Activated CD4-positive, alpha-beta T cell treated with anti-CD3 and anti-CD28 coated beads for 36 hours (primary cell): ENCODE measurements around the gene KLHL20. TPM values are rescaled to one million over a fixed set of nuclear protein-coding genes. Genes with fewer than 3 reads are reported as not detected.
"Not testable (repeated sequence)": the region's sequence is repeated elsewhere in the genome, so short reads cannot be mapped to it uniquely, and the experiment has no call there.

Experiments used
- ATAC-seq: fragments of 200-7000 bp; cut with Tn5 transposase; one replicate; pipeline ENCODE4 v1.10.0; 2021; ENCODE audit warnings: mild to moderate bottlenecking, moderate library complexity
- CTCF ChIA-PET: fragments of 350-600 bp; sonication (Branson Sonifier 250); formaldehyde crosslinking; loops from one replicate; lab custom pipeline; 2021; ENCODE audit warnings: antibody characterized with exemption; lab: Charles Lee
- POLR2A ChIA-PET: fragments of 350-600 bp; sonication (Branson Sonifier 250); formaldehyde crosslinking; loops from one replicate; lab custom pipeline; 2021; ENCODE audit warnings: antibody characterized with exemption, inconsistent platforms; lab: Charles Lee
- DNase-seq: peaks from one replicate; pipeline ENCODE4 v3.0.0-alpha.2; 2020
- H3K27ac Mint-ChIP-seq: one replicate; pipeline ENCODE4 v1.8.0; 2021; ENCODE audit warnings: mixed read lengths
- H3K27me3 Mint-ChIP-seq: one replicate; pipeline ENCODE4 v1.8.0; 2021; ENCODE audit warnings: mixed read lengths
- H3K36me3 Mint-ChIP-seq: one replicate; pipeline ENCODE4 v1.8.0; 2021; ENCODE audit warnings: low read depth, mixed read lengths
- H3K4me1 Mint-ChIP-seq: one replicate; pipeline ENCODE4 v1.8.0; 2021; ENCODE audit warnings: mixed read lengths
- H3K4me3 Mint-ChIP-seq: one replicate; pipeline ENCODE4 v1.8.0; 2021; ENCODE audit warnings: mild to moderate bottlenecking, moderate library complexity, mixed read lengths
- H3K9me3 Mint-ChIP-seq: one replicate; pipeline ENCODE4 v1.8.0; 2021; ENCODE audit warnings: low read depth, mixed read lengths
- intact Hi-C, 2 experiments: fragments of 100-400 bp; cut with DNase I in 1 of 2; cut with micrococcal nuclease in 1 of 2; formaldehyde crosslinking; loops; one replicate each; pipeline versions ENCODE4 v1.14.2 to v1.15.1; 2022 to 2024; cut with DNase I, micrococcal nuclease
- total RNA-seq, 2 experiments: library from RNA; stranded (reverse); gene quantifications; one replicate each; pipeline ENCODE4 v1.2.3, GENCODE V29; 2021

KLHL20 gene
- 10 to 100 TPM; 11.1 to 14.1 TPM for total RNA-seq

GRCh38 chr1:173714759-173715537 lies at the start of gene KLHL20:
KLHL20 (plus strand) TSS chr1:173714981; CDS start chr1:173716044, 1,063 bp downstream.
- Mint-ChIP-seq H3K36me3 (peaks cover 7% of the 10 kb centered on the region), H3K27me3 (peaks cover 11% of the 10 kb centered on the region), H3K4me3 (peak within 1 kb of the TSS; percentile 86), H3K9me3 (no peaks in the 10 kb centered on the region), H3K27ac (peak within 1 kb of the TSS; percentile 88), H3K4me1 (peaks cover 24% of the 10 kb centered on the region)
- ChIA-PET CTCF (interaction anchor here (0.6 to 4.1 kb wide), 6 partner anchors 8 to 285 kb away, joined by 3 to 17 read pairs (median 3); no protein-coding TSS in a partner anchor), POLR2A (interaction anchor here (0.6 to 3.0 kb wide), 4 partner anchors 109 to 449 kb away, joined by 3 to 15 read pairs (median 4); partner anchors contain the start of genes CENPL and DARS2)
- intact Hi-C loops, result loop anchor here (1.0 to 10.0 kb wide), 10 partner anchors 109 to 1284 kb away; partner anchors contain the start of genes CENPL (in 2 of the 2), DARS2 (in 2 of the 2), PRDX6 (in 2 of the 2) and RC3H1 (in 2 of the 2)
- peak; percentile 99 for ATAC-seq
- DNase-seq, result peak; percentile 90

- CTCF ChIA-PET, result interaction anchor here (0.6 kb wide), 1 partner anchor 66 kb away, joined by 3 read pairs; no protein-coding TSS in a partner anchor
- no peak for DNase-seq
- Mint-ChIP-seq H3K4me3 (no peak overlapping the region), H3K4me1 (peaks cover 11% of the 10 kb centered on the region), H3K9me3 (no peaks in the 10 kb centered on the region), H3K27me3 (peaks cover 32% of the 10 kb centered on the region), H3K36me3 (no peaks in the 10 kb centered on the region), H3K27ac (no peak overlapping the region)
- intact Hi-C loops, result no loop called here
- ATAC-seq, result no peak
- POLR2A ChIA-PET, result no interaction called here
Observed at GRCh38 chr1:173666646-173667045, 48.1 kb upstream of the KLHL20 start.

GRCh38 chr1:173669491-173669941 lies 45.3 kb upstream of the KLHL20 start, which contains the start of gene ANKRD45:
ANKRD45 (minus strand) TSS chr1:173669851; CDS start chr1:173659418, 10,433 bp downstream.
- Mint-ChIP-seq H3K4me1 (peaks cover 11% of the 10 kb centered on the region), H3K4me3 (peak within 1 kb of the TSS; percentile 4), H3K27ac (no peak within 1 kb of the TSS), H3K27me3 (peaks cover 32% of the 10 kb centered on the region), H3K9me3 (no peaks in the 10 kb centered on the region), H3K36me3 (no peaks in the 10 kb centered on the region)
- POLR2A ChIA-PET, result interaction anchor here (0.6 kb wide), 1 partner anchor 612 kb away, joined by 7 read pairs; no protein-coding TSS in a partner anchor
- ATAC-seq (no peak), DNase-seq (peak; percentile 50)
- intact Hi-C loops, result no loop called here
- CTCF ChIA-PET, result no interaction called here

- H3K36me3 Mint-ChIP-seq, intact Hi-C loops, H3K27ac Mint-ChIP-seq, DNase-seq, ATAC-seq, H3K4me3 Mint-ChIP-seq, H3K9me3 Mint-ChIP-seq, POLR2A ChIA-PET, H3K4me1 Mint-ChIP-seq: not testable (repeated sequence)
- H3K27me3 Mint-ChIP-seq, result peaks cover 14% of the 10 kb centered on the region
- CTCF ChIA-PET, result interaction anchor here (0.7 to 1.6 kb wide), 2 partner anchors 9 to 245 kb away, joined by 3 read pairs; no protein-coding TSS in a partner anchor
Observed at GRCh38 chr1:173674496-173674895, 40.3 kb upstream of the KLHL20 start.

- POLR2A ChIA-PET, intact Hi-C loops, H3K36me3 Mint-ChIP-seq, H3K4me1 Mint-ChIP-seq, DNase-seq, ATAC-seq, H3K27ac Mint-ChIP-seq, H3K9me3 Mint-ChIP-seq, CTCF ChIA-PET, H3K27me3 Mint-ChIP-seq, H3K4me3 Mint-ChIP-seq: not testable (repeated sequence)
Observed at GRCh38 chr1:173680152-173680551, 34.6 kb upstream of the KLHL20 start.

GRCh38 chr1:173682184-173682583 lies 32.6 kb upstream of the KLHL20 start:
- CTCF ChIA-PET, result interaction anchor here (0.6 kb wide), 1 partner anchor 338 kb away, joined by 3 read pairs; no protein-coding TSS in a partner anchor
- intact Hi-C loops, result no loop called here
- H3K27ac Mint-ChIP-seq, result no peak overlapping the region
- H3K9me3 Mint-ChIP-seq, result no peaks in the 10 kb centered on the region
- H3K4me1 Mint-ChIP-seq, result no peaks in the 10 kb centered on the region
- POLR2A ChIA-PET, result no interaction called here
- ATAC-seq, result no peak
- DNase-seq, result no peak
- no peaks in the 10 kb centered on the region for H3K36me3 Mint-ChIP-seq
- H3K27me3 Mint-ChIP-seq, result no peaks in the 10 kb centered on the region
- H3K4me3 Mint-ChIP-seq, result no peak overlapping the region

GRCh38 chr1:173683838-173684237 lies 30.9 kb upstream of the KLHL20 start:
- H3K4me3 Mint-ChIP-seq, ATAC-seq, POLR2A ChIA-PET, H3K27ac Mint-ChIP-seq, intact Hi-C loops, H3K36me3 Mint-ChIP-seq, H3K27me3 Mint-ChIP-seq, DNase-seq, H3K9me3 Mint-ChIP-seq, H3K4me1 Mint-ChIP-seq: not testable (repeated sequence)
- CTCF ChIA-PET, result interaction anchor here (0.7 to 0.8 kb wide), 2 partner anchors 10 to 252 kb away, joined by 3 read pairs; no protein-coding TSS in a partner anchor

- H3K4me3 Mint-ChIP-seq, H3K27ac Mint-ChIP-seq, H3K4me1 Mint-ChIP-seq, H3K36me3 Mint-ChIP-seq, POLR2A ChIA-PET, intact Hi-C loops, H3K27me3 Mint-ChIP-seq, H3K9me3 Mint-ChIP-seq, DNase-seq, ATAC-seq: not testable (repeated sequence)
- CTCF ChIA-PET, result interaction anchor here (0.8 kb wide), 1 partner anchor 255 kb away, joined by 3 read pairs; no protein-coding TSS in a partner anchor
Observed at GRCh38 chr1:173685121-173685520, 29.7 kb upstream of the KLHL20 start.

GRCh38 chr1:173688300-173688699 lies 26.5 kb upstream of the KLHL20 start:
- CTCF ChIA-PET, result no interaction called here
- DNase-seq, result no peak
- intact Hi-C loops, result no loop called here

GRCh38 chr1:173693238-173693637 lies 21.5 kb upstream of the KLHL20 start:
- H3K4me1 Mint-ChIP-seq, result peaks cover 3% of the 10 kb centered on the region
- H3K36me3 Mint-ChIP-seq, result no peaks in the 10 kb centered on the region
- intact Hi-C loops, result no loop called here
- POLR2A ChIA-PET, result interaction anchor here (0.7 kb wide), 1 partner anchor 20 kb away, joined by 4 read pairs; no protein-coding TSS in a partner anchor
- ATAC-seq, result no peak
- no peak overlapping the region for H3K4me3 Mint-ChIP-seq
- no peak overlapping the region for H3K27ac Mint-ChIP-seq
- no peaks in the 10 kb centered on the region for H3K9me3 Mint-ChIP-seq
- peaks cover 17% of the 10 kb centered on the region for H3K27me3 Mint-ChIP-seq
- CTCF ChIA-PET, result interaction anchor here (1.1 kb wide), 1 partner anchor 10 kb away, joined by 3 read pairs; no protein-coding TSS in a partner anchor
- DNase-seq, result no peak

More at GRCh38 chr1:173688300-173688699, 26.5 kb upstream of the KLHL20 start:
- peaks cover 5% of the 10 kb centered on the region for H3K4me1 Mint-ChIP-seq
- POLR2A ChIA-PET, result no interaction called here
- H3K27ac Mint-ChIP-seq, result peak overlapping the region; percentile 24
- no peaks in the 10 kb centered on the region for H3K27me3 Mint-ChIP-seq
- H3K4me3 Mint-ChIP-seq, result no peak overlapping the region
- H3K36me3 Mint-ChIP-seq, result no peaks in the 10 kb centered on the region
- ATAC-seq, result no peak
- no peaks in the 10 kb centered on the region for H3K9me3 Mint-ChIP-seq

GRCh38 chr1:173701299-173701698 lies 13.5 kb upstream of the KLHL20 start:
- POLR2A ChIA-PET, ATAC-seq, H3K27ac Mint-ChIP-seq, H3K4me1 Mint-ChIP-seq, H3K4me3 Mint-ChIP-seq, CTCF ChIA-PET, H3K36me3 Mint-ChIP-seq, H3K9me3 Mint-ChIP-seq, intact Hi-C loops, DNase-seq: not testable (repeated sequence)
- peaks cover 21% of the 10 kb centered on the region for H3K27me3 Mint-ChIP-seq
